ENCODE measurements around the gene PLCG2. TPM values are rescaled to one million over a fixed set of nuclear protein-coding genes. Genes with fewer than 3 reads are reported as not detected.
"Not testable (repeated sequence)": the region's sequence is repeated elsewhere in the genome, so short reads cannot be mapped to it uniquely, and the experiment has no call there.

PLCG2 gene
- total RNA-seq, 1 donor from 2014 or later, result 14.2 TPM

DNA sequence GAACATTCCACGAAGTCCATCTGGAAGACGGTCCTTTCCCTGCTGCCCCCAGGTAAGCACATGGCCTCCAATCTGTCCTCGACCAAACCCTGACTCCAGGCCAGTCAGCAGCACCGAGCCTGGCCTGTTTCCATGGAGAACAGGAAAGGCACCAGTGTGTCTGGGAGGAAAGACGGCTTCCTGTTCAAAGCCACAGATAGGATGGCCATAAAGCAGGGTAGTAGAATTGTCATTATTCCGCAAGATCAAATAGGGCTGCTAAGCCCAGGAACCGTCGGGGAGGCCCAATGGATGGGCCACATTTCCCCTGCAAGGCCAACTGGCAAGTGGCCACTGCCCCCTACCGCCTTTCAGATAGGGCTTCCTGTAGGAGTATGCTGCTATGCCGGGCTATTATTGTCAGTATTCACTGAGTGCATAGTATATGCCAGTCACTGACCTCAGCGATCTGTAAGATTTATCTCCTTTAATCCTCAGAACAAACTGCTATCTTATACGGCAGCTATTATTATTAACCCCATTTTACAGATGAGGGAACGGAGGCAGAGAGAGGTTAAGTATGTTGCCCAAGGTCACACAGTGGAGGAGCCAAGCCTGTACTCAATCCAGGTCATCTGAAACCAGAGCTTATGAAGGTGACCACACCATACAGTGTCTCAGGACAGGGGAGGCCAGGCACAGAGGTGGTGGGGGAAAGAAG, 23.0 kb upstream of the PLCG2 start:
- intact Hi-C loops (cut with DNase I), result loop anchor here (10.0 kb wide), 1 partner anchor 541 kb away; no protein-coding TSS in a partner anchor
- no peaks in the 10 kb centered on the region for H3K4me1 ChIP-seq
- no peaks in the 10 kb centered on the region for H3K27me3 ChIP-seq
- H3K36me3 ChIP-seq, result no peaks in the 10 kb centered on the region
- TF ChIP-seq, protein P1, sequence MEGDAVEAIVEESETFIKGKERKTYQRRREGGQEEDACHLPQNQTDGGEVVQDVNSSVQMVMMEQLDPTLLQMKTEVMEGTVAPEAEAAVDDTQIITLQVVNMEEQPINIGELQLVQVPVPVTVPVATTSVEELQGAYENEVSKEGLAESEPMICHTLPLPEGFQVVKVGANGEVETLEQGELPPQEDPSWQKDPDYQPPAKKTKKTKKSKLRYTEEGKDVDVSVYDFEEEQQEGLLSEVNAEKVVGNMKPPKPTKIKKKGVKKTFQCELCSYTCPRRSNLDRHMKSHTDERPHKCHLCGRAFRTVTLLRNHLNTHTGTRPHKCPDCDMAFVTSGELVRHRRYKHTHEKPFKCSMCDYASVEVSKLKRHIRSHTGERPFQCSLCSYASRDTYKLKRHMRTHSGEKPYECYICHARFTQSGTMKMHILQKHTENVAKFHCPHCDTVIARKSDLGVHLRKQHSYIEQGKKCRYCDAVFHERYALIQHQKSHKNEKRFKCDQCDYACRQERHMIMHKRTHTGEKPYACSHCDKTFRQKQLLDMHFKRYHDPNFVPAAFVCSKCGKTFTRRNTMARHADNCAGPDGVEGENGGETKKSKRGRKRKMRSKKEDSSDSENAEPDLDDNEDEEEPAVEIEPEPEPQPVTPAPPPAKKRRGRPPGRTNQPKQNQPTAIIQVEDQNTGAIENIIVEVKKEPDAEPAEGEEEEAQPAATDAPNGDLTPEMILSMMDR (IDR thresholded peaks at IDR 0.05), result no peak
- no peak for TF ChIP-seq POLR2AphosphoS5 (IDR thresholded peaks at IDR 0.05; ENCODE audit: insufficient read depth in 1 of 2, low read depth in 1 of 2)
- no peak for TF ChIP-seq POLR2A (IDR thresholded peaks at IDR 0.05)
- DNase-seq (ENCODE audit: extremely low spot score in 2 of 2), result no peak
- H3K27ac ChIP-seq, result no peak overlapping the region
- no peaks in the 10 kb centered on the region for H3K9me3 ChIP-seq
- no peak overlapping the region for H3K4me3 ChIP-seq

DNA sequence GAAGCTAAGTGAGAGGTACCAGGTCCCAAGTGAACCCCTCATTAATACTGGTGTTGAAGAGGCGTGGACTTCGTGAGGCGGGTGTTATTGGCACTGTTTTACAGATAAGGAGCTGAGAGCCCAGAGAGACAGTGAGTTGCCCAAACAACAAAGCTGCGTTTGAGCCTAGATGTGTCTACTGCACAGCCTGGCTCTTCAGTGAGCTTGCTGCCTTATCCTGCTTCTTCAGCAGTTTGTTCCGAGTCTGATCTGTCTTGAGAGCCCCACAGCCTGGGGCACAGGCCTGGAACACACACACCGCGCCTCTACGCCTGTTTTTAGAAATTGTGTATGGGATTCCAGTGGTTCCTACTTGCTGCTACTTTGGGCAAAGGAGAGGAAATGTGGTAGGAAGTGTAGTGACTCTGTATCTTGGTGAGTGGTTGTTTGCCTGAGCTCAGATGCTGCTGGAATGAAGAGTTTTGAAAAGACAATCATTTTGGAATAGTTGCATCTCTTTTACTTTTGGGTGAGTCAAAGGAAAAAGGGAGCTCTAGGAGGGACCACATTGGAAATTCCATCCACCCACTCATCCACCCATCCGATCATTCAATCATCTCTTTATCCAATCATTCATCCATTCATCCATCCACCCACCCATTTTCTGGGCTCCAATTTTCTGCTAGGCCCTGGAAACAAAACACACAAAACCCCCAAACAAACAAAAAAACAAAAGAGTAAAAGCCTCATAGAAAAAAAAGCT, 22.3 kb upstream of the PLCG2 start:
- H3K27me3 ChIP-seq, result no peaks in the 10 kb centered on the region
- no peak overlapping the region for H3K4me3 ChIP-seq
- H3K27ac ChIP-seq, result no peak overlapping the region
- TF ChIP-seq POLR2A (IDR thresholded peaks at IDR 0.05) (no peak), POLR2AphosphoS5 (IDR thresholded peaks at IDR 0.05; ENCODE audit: insufficient read depth in 1 of 2, low read depth in 1 of 2) (no peak)
- TF ChIP-seq, protein P1 (IDR thresholded peaks at IDR 0.05), result no peak
- no peak for DNase-seq (ENCODE audit: extremely low spot score in 2 of 2)
- no peaks in the 10 kb centered on the region for H3K36me3 ChIP-seq
- no peaks in the 10 kb centered on the region for H3K4me1 ChIP-seq
- intact Hi-C loops (cut with DNase I), result loop anchor here (10.0 kb wide), 1 partner anchor 542 kb away; no protein-coding TSS in a partner anchor
- no peaks in the 10 kb centered on the region for H3K9me3 ChIP-seq

DNA sequence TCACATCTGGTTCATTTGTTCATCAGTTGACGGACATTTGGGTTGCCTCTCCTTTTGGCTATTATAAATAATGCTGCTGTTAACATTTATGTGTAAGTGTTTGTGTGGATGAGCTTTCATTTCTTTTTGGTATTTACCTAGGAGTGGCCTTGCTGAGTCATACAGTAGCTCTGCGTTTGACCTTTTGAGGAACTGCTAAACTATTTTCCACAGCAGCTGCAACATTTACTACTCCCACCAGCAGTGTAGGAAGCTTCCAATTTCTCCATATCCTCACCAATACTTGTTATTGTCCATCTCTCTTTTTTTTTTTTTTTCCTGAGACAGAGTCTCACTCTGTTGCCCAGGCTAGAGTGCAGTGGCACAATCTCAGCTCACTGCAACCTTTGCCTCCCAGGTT, 20.7 kb upstream of the PLCG2 start:
- TF ChIP-seq POLR2A (IDR thresholded peaks at IDR 0.05), result no peak
- TF ChIP-seq POLR2AphosphoS5 (IDR thresholded peaks at IDR 0.05; ENCODE audit: insufficient read depth in 1 of 2, low read depth in 1 of 2), result no peak
- TF ChIP-seq, protein P1 (IDR thresholded peaks at IDR 0.05), result no peak
- Histone ChIP-seq H3K27me3 (no peaks in the 10 kb centered on the region), H3K4me1 (no peaks in the 10 kb centered on the region), H3K4me3 (no peak overlapping the region), H3K9me3 (no peaks in the 10 kb centered on the region), H3K36me3 (no peaks in the 10 kb centered on the region), H3K27ac (no peak overlapping the region)
- no peak for DNase-seq (ENCODE audit: extremely low spot score in 2 of 2)
- intact Hi-C loops (cut with DNase I), result loop anchor here (10.0 kb wide), 1 partner anchor 544 kb away; no protein-coding TSS in a partner anchor

DNA sequence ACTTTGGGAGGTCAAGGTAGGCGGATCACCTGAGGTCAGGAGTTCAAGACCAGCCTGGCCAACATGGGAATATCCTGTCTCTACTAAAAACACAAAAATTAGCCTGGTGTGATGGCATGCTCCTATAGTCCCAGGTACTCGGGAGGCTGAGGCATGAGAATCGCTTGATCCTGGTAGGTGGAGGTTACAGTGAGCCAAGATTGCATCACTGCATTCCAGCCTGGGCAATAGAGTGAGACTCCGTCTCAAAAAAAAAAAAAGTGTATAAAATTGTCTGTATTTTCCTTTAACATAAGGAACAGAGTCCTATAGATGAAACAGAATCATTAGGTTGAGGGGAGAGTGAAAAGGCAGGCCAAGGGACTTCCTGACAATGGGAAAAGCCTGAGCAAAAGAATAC, 16.8 kb upstream of the PLCG2 start:
- intact Hi-C loops (cut with DNase I); H3K4me1 ChIP-seq; H3K9me3 ChIP-seq; H3K27me3 ChIP-seq; DNase-seq (ENCODE audit: extremely low spot score in 2 of 2); H3K4me3 ChIP-seq; H3K36me3 ChIP-seq; H3K27ac ChIP-seq: not testable (repeated sequence)

DNA sequence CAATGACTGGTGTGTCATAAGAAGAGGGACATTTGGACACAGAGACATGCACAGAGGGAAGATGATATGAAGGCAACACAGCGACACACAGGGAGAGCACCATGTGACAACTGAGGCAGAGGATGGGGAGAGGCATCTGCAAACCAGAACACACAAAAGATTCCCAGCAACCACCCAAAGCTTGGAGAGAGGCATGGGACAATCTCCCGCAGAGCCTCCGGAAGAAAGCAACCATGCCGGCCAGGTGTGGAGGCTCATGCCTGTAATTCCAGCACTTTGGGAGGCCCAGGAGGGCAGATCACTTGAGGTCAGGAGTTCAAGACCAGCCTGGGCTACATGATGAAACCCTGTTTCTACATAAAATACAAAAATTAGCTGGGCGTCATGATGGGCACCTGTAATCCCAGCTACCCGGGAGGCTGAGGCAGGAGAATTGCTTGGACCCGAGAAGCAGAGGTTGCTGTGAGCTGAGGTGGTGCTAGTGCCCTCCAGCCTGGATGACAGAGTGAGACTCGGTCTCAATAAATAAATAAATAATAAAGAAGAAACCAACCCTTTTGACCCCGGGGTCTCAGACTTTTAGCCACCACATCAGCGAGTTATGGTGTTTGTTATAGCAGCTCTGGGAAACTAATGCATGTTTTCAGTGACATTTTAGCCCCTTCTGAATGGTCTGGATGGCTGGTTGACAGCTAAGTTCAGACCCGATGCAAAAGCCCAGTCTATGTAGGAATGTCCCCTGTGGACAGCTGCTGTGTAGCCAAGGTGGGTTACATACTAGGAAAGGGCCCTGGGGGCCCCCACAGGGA, 13.8 kb upstream of the PLCG2 start:
- Histone ChIP-seq H3K4me3 (no peak overlapping the region), H3K27ac (no peak overlapping the region), H3K27me3 (no peaks in the 10 kb centered on the region), H3K9me3 (no peaks in the 10 kb centered on the region), H3K4me1 (no peaks in the 10 kb centered on the region), H3K36me3 (no peaks in the 10 kb centered on the region)
- no peak for DNase-seq (ENCODE audit: extremely low spot score in 2 of 2)
- TF ChIP-seq POLR2A (IDR thresholded peaks at IDR 0.05) (no peak), POLR2AphosphoS5 (IDR thresholded peaks at IDR 0.05; ENCODE audit: insufficient read depth in 1 of 2, low read depth in 1 of 2) (no peak)
- TF ChIP-seq, protein P1 (IDR thresholded peaks at IDR 0.05), result no peak
- intact Hi-C loops (cut with DNase I), result no loop called here
